ENCODE results near the gene ZBBX.
"Not testable (repeated sequence)": the region's sequence is repeated elsewhere in the genome, so short reads cannot be mapped to it uniquely, and the experiment has no call there.

ZBBX gene, protein sequence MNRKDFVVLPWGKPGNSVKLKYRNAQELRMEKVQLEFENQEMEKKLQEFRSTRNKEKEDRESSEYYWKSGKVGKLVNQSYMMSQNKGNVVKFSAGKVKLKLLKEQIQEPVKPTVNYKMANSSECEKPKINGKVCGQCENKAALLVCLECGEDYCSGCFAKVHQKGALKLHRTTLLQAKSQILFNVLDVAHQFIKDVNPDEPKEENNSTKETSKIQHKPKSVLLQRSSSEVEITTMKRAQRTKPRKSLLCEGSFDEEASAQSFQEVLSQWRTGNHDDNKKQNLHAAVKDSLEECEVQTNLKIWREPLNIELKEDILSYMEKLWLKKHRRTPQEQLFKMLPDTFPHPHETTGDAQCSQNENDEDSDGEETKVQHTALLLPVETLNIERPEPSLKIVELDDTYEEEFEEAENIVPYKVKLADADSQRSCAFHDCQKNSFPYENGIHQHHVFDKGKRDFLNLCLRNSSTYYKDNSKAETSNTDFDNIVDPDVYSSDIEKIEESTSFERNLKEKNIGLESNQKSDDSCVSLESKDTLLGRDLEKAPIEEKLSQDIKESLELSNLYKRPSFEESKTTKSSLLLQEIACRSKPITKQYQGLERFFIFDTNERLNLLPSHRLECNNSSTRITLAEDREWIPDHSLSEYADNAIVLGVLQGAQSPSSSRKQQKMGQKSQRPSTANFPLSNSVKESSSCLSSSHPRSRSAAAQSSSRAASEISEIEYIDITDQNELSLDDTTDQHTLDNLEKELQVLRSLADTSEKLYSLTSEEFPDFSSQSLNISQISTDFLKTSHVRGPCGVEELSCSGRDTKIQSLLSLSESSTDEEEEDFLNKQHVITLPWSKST

DNA sequence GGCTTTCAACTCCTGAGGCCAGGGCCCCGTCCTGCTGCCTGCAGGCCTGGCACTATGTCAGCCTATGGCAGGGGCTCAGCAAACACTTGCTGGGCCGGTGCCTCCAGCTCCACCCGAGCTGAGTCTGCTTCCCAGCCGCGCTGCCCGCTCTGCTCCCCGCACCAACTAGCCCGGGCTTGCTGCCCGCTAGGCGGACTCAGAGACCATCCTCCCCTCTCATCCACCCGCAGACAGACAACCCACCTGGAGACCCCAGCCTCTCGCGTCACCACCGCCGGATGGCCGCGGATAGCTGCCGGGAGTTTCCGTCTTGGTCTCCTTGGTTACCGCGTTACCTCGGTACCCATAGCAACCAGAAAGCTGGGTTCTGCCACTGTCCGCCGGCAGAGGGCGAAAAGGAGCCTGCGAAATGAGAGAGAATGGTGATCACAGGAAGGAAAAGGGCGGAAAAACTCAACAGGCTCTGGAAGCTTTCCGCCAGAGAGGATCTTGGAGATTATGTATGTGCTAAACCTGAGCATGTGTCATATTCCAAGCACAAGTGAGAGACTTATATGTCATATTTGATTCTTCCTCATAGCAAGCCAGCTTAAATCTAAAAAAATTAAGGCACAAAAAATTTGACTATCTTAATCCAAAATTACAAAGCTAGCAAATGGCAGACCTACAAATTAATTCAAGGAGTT, at the start of gene ZBBX:
Gene ZBBX, minus strand, starts transcription at position 294 of the 686 bp plus-strand sequence. CDS start 7,396 bp downstream, outside the sequence.
- DNase-seq (ENCODE audit: low read depth in 2 of 2): peak; percentile 57 to 61

DNA sequence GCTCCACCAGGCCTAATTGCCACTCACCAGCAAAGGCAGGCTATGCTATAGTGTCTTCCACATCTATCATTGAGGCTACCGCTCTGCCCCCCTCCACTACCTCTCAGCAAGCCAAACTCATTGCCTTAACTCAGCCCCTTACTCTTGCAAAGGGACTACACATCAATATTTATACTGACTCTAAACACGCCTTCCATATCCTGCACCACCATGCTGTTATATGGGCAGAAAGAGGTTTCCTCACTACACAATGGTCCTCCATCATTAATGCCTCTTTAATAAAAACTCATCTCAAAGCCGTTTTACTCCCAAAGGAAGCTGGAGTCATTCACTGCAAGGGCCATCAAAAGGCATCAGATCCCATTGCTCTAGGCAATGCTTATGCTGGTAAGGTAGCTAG, 46.9 kb upstream of the ZBBX start:
- DNase-seq (ENCODE audit: low read depth in 2 of 2): not testable (repeated sequence)

DNA sequence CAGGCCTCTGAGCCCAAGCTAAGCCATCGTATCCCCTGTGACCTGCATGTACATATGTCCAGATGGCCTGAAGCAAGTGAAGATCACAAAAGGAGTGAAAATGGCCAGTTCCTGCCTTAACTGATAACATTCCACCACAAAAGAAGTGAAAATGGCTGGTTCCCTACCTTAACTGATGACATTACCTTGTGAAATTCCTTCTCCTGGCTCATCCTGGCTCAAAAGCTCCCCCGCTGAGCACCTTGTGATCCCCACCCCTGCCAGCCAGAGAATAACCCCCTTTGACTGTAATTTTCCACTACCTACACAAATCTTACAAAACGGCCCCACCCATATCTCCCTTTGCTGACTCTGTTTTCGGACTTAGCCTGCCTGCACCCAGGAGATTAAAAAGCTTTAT, 42.3 kb upstream of the ZBBX start:
- DNase-seq (ENCODE audit: low read depth in 2 of 2): not testable (repeated sequence)

DNA sequence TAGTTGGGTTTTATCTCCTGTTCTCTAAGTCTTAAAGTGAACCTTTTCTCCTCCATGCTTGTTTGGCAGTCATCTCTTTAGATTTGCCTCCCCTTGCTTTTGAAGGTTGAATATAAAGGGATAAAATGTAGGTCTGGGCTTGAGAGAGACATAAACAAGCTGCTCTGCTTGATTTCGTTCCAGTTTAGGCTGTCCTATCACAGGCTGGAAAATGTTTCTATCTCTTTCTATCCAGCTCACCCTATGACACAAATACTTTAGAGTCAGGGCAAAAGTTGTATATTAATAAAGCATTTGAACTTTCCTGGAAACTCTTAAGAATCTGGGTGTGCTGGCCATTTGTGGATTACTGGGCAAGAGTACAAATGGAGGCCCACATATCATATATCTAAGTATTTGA, 29.5 kb upstream of the ZBBX start:
- no peak for DNase-seq (ENCODE audit: low read depth in 2 of 2)

DNA sequence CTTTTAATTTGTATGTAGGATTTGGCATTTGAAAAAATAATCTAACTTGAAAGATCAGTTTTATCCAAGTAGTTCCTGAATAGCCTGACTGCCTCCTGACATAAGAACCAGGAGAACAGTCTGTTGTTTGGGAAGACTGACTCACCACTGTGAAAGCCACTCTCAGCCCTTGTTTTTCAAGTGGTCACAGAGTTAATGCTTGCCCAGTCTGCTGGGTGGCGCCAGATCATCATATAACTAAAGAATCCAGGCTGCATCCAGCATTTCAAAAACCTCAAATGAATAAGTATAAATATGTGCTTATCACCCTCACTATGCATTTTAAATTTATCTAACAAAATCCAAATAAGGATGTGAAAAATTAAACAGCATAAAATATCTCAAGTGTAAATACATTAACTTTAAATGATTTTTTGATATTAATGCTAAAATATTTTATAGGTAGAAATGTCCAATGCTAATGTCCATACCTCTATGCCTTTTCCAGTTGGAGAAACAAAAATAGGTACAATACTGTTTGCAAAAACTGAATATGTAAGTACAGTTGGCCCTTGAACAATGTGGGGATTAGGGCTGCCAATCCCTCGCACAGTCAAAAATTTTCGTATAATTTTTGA, 26.9 kb upstream of the ZBBX start:
- DNase-seq (ENCODE audit: low read depth in 2 of 2): no peak

DNA sequence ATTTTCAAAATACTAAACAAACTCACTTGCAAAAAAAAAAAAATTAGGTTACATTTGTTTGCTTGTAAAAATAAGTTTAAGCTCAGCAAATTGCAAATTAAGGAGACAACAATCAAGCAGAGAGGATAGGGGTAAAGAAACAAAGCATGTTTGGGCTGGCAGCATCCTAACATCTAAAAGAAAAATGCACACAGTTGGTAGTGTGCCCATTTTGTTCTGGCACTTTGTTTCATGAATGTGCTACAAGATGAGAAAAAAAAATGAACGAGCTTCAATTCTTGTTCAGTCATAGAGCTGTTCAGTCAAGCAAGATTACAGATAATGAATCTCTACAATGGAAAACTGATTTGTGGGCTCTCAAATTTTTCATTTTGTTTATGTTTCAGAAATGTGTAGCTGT, 17.7 kb upstream of the ZBBX start:
- no peak for DNase-seq (ENCODE audit: low read depth in 2 of 2)

DNA sequence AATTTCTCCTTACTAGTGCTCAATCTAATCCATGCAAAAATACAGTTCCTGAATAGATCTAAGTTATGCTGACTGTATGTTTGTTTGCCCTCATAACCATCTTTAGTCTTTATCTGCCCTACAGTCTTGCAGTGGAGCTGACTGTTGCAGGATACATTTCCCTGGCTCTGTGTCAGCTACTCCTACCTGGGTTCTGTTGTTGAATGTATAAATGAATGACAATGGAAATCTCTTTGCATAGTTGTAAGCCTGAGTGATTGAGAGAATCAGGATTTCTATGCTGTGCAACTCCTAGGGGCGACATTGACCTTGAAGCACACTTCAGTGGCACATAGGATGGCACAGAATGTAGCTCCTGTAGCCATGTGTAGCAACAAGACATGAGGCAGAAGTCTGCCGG, 16.0 kb upstream of the ZBBX start:
- DNase-seq (ENCODE audit: low read depth in 2 of 2): no peak

DNA sequence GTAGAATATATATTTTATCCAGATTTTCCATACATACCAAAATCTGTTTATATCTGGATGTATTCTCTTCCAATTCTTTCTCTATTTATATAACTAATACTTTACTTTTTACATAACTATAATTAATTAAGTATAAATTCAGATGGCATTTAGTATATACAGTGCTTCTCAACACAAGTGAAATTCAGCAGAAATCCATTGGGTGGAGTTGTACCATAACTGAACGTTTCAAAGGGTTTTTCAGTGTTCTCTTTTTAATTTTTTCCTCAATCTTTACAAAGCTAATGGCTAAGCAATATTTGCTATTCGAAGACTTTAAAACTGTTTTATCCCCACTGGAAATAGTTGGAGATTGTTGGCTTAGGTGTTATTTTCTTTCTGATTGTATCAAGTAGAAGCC, 13.9 kb upstream of the ZBBX start:
- no peak for DNase-seq (ENCODE audit: low read depth in 2 of 2)

DNA sequence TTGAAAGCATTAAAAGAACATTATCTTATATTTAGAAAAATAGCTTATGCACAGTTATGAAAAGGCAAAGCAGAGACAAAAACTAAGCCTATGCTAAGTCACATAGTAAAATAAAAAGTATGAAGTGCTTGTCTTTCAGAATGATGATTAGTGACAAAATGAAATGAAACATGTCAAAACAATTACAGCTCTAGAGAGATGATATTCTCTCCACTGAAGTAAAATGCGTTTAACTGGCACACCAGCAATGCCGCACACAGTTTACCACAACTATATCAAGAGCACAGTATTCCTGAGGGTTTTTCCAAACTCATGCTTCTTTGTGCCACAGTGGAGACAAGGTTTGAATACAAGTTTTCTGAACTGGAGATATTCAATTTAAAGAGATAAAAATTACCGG, 2.1 kb upstream of the ZBBX start:
- DNase-seq (ENCODE audit: low read depth in 2 of 2): no peak

DNA sequence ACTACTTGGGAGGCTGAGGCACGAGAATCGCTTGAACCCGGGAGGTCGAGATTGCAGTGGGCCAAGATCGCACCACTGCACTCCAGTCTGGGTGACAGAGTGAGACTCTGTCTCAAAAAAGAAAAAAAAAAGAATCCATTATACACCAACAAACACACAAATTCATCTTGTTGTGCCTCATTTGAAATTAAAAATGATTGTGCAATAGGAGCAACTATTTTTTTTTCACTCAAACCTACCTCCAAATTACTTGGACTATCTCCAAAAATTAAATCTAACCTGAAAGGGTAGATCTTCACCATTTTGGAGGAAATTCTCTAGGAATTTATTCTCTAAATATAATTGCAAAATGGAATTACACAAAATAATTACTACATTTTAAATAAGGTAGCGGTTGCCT, 4.6 kb downstream of the ZBBX start:
- no peak for DNase-seq (ENCODE audit: low read depth in 2 of 2)

DNA sequence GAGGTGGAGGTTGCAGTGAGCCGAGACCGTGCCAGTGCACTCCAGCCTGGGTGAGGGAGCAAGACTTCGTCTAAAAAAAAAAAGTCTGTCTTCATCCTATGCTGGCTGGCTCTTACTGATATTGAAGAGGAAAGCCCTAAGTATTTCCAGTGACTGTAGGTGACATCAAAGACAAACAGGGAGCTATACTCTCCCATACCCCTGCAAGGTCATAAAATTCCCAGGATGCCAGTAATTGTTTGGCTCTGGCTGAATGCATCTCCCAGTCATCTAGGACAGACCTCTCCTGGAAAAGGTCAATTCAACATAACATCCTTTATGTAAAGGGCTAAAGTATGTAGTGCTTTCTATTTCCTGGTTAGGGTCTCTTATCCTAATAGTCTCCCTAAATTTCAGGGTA, 8.0 kb downstream of the ZBBX start:
- DNase-seq (ENCODE audit: low read depth in 2 of 2): no peak

DNA sequence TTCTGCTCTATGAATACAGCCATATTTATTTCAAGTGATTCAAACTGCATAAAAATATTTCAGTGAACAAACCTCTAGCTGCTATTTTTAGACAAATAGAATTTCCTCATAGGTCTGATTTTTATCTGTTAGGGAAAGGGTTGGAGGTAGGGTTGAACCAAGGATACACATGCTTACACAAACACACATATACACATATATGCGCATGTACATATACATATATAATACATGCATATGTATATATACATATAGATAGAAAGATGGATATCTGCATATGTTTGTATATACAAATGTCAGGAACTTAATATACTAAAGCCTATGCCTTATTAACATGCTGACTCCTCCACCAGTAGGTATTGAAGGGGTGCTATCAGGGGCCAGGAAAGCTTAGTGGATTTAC, 18.1 kb downstream of the ZBBX start:
- no peak for DNase-seq (ENCODE audit: low read depth in 2 of 2)

DNA sequence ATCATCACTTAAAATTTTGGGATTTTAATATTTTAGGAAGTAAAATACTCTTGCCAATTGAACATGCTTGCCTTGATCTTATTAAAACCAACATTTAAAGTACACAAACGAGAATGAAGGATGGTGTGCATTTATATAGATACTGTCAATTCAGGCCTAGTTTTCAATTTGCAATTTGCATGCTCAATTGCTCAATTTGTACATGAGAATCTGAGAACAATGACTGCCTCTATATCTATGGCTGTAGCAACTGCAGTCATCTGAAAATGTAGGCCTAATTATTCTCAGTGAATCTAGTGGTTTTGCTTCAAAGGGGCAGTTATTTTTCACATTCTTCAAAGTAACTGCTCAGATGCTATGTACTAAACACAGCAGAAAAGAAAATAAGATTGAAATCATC, 18.8 kb downstream of the ZBBX start:
- DNase-seq (ENCODE audit: low read depth in 2 of 2): no peak

DNA sequence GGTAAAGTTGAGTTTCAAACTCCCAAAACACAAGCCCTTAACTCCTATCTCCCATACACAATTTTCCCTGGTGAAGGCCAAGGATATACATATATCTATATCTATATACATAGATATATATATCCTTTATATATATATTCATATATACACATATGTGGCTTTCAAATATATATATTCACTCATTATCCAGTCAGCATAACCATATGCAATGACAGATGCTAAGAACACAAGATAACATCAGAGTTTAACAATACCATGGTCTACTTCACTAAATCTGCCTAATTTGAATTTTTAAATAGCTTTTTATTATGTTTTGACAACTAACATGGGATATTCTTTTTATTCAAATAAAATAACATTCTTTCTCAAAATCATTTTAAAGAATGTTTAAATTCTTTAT, 24.7 kb downstream of the ZBBX start:
- no peak for DNase-seq (ENCODE audit: low read depth in 2 of 2)

DNA sequence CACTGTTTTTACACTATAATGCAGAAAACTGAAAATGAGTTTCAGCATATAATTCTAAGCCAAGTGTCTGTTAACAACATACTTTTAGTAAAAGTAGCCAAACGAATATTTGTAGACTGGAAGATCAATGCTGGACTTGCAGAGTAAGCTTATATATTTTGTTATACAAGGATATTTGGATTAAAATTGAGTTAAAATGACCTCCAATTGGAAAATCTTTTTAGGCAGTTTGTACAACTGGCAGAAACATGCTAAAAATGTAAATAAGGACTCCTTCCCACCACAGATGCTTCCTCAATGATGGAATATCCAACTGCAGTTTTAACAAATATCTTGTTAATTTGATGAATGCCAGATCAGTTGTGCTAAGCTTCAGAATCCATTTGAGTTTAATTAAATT, 25.3 kb downstream of the ZBBX start:
- no peak for DNase-seq (ENCODE audit: low read depth in 2 of 2)

DNA sequence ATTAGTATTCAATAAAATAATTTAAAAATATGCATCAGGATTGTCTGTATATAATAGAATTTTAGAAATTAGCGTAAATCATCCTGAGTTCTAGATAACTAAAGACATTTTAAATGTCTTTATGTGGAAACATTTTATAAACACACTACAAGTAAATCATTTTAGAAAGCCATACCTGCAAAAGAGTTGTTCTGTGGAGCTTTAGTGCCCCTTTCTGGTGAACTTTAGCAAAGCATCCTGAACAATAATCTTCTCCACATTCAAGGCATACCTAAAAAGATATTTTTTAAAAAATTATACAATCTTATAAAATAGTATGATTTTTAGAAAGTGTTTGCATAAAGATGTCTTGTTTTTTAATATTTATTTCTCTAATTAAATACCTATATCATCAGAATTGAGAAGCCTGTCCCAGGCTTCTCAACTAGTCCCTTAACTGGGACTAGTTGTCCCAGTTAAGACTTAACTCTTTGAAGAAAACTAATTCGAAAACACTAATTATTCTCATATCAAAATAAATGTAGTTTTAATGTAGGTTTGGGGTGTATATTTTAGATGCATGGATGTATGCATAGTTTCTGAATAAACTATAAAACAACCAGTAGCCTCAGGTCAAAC, 29.7 kb downstream of the ZBBX start:
- no peak for DNase-seq (ENCODE audit: low read depth in 2 of 2)

DNA sequence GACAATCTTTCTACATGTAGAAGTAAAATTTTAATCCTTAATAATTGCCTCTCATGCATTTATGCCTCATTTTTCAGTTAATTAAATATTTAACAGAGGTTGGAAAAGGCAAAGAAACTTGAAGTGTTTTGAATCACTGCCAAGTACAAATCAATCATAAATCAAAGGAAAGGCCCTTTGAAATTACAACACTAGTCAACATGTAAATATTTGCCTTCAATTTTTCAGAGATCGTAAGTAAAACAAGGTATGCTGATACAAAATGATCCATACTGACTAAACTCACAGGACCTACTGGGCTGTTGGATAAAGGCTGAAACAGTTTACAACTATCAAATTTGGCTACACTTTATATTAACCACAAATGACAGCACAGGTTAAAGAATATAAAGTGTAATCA, 33.9 kb downstream of the ZBBX start:
- DNase-seq (ENCODE audit: low read depth in 2 of 2): no peak

DNA sequence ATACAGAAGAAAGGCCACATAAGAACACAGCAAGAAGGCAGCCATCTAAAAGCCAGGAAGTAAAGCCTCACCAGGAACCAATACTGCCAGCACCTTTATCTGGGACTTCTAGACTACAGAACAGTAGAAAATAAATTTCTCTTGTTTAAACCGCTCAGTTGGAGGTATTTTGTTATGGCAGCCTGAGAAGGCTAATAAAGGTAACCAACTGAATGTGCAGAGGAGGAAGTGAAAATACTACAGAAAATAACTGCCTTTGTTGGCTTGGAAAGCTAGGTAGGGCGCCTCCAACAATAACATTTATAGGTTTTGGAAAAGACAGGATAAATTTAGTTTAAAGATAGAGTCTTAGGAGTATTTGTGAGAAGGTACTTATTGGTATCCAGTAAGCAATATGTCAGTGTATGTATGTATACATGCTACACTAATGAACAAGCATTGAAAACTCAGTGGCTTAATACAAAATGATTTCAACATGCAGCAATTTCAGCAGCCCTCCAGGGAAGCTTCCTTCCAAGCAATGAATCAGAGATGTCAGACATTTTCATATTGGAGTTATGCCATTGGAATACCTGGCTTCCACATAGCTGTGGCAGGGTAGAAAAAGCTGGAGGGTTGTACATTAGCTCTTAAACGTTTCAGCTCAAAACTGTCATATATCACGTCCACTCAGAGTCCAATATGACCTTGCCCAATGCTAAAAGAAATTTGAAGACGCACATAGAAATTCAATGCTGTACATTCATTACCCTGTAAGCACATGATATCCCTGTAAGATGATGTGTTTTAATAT, 48.9 kb downstream of the ZBBX start:
- no peak for DNase-seq (ENCODE audit: low read depth in 2 of 2)

DNA sequence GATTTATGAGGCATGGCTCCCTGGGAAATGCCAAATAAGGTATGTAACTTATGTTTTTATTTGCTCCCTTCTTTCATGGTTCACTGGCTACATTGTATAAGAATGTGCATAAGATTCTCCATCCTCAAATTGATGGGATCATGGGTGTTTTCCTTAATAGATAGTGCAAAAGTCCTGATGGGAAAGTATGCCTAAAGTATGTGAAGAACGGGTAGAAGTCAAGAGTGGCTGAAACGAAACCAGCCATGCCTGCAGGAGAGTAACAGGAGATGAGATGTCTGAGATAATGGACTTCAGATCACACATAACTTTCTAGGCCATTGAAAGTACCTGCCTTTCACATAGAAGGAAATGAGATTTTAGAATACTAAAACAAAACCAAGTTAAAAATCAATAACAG, 56.5 kb downstream of the ZBBX start:
- DNase-seq (ENCODE audit: low read depth in 2 of 2): no peak

DNA sequence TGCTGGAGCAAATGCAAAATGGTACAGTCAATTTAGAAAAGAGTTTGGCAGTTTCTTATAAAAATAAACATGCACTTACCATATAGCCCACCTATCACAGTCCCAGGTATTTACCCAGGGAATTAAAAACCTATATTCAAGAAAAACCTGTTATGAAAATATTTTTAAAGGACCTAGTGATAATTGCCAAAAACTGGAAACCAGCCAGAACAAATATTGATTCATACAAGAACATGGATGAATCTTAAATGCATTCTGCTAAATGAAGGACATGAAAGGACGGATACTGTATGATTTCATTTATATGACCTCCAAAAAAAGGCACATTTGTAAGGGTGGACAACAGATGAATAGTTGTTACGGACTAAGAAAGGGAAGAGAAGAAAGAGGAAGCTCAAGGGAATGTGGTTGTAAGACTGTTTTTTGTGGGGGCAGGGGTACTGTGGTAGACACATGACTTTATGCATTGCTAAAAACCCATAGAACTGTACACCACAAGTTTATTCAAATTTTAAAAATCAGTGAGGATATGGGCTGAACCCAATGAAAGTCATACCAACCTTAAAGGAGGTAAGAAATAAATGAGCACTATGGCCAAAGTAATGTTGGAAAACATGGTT, 61.0 kb downstream of the ZBBX start:
- DNase-seq (ENCODE audit: low read depth in 2 of 2): no peak
